ENCODE results near the gene CTSH. TPM values are rescaled to one million over a fixed set of nuclear protein-coding genes. Genes with fewer than 3 reads are reported as not detected.

The CTSH gene
- total RNA-seq, 4 donors from 2014 or later, result 65.5 to 101 (median 76.6) TPM

DNA sequence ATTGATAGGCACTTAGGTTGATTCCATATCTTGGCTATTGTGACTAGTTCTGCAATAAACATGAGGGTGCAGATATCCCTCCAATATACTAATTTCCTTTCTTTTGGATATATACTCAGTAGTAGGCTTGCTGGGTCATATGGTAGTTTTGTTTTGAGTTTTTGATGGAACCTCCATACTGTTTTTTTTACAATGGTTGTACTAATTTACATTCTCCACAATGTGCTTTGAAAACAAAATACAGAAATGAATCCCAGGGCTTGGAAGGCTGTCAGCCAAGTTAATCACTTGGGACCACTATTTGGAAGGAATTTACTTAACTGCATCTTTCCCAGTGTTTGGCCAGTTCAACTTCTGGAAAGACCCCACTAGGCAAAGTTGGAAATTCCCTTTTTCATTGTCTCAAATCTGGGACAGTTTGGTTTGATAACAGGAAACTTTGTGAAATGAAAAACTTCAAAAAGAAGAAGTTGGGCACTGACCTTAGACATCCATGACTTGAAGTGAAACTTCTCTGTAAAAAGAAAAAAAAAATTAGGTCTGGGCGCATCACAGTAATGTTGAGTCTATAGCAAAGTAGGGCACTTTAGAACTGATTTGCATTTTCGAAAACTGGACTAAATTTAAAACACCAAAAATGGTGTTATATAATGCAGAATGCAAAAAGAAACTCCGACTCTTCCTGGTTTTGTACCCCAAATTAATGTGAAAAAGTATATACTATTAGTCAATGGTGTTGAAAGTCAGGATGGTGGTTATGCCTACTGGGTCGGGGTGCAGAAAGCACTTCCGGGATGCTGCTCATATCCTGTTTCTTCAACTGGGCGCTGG lies 6.0 kb downstream of the CTSH start:
- Histone ChIP-seq H3K36me3 (peaks cover 0 to 18% of the 10 kb centered on the region in 2 donors), H3K27me3 (no peaks in the 10 kb centered on the region), H3K9me3 (no peaks in the 10 kb centered on the region), H3K4me1 (peaks cover 0 to 52% (median 6%) of the 10 kb centered on the region in 3 donors), H3K27ac (peak overlapping the region in 2 of 4 donors; percentile 40 to 42), H3K4me3 (no peak overlapping the region)
- no peak for TF ChIP-seq EP300 (IDR thresholded peaks at IDR 0.05)
- TF ChIP-seq POLR2AphosphoS5 (IDR thresholded peaks at IDR 0.05), result no peak
- no peak for TF ChIP-seq POLR2A (IDR thresholded peaks at IDR 0.05)
- TF ChIP-seq, protein P1, sequence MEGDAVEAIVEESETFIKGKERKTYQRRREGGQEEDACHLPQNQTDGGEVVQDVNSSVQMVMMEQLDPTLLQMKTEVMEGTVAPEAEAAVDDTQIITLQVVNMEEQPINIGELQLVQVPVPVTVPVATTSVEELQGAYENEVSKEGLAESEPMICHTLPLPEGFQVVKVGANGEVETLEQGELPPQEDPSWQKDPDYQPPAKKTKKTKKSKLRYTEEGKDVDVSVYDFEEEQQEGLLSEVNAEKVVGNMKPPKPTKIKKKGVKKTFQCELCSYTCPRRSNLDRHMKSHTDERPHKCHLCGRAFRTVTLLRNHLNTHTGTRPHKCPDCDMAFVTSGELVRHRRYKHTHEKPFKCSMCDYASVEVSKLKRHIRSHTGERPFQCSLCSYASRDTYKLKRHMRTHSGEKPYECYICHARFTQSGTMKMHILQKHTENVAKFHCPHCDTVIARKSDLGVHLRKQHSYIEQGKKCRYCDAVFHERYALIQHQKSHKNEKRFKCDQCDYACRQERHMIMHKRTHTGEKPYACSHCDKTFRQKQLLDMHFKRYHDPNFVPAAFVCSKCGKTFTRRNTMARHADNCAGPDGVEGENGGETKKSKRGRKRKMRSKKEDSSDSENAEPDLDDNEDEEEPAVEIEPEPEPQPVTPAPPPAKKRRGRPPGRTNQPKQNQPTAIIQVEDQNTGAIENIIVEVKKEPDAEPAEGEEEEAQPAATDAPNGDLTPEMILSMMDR (IDR thresholded peaks at IDR 0.05), result no peak
- WGBS, 2 donors (ENCODE audit: low coverage in 1 of 2), result 56 to 78% methylated on average over 6 of the region's 6 CpGs
- ATAC-seq, result no peak

GRCh38 chr15:78937132-78937739 lies 7.6 kb downstream of the CTSH start:
- peak overlapping the region in 3 of 4 donors; percentile 25 to 63 (median 53) for H3K27ac ChIP-seq

DNA sequence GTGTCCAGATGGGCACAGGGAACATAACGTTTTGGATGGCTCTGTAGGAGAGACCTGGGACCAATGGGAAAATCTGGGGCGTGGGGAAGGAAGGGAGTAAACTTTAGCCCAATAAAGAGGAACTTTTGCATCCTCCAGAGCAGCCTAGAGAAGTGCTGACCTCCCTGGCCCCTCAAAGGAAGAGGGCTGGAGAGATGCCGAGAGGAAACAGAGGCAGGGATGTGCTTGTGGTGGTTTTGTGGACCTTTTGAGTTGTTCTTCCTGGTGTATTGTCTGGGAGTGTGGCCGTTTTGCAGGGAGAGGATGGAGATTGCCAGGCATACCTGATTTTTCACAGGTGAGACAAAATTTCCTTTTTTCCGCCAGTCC lies 10.2 kb downstream of the CTSH start:
- no peaks in the 10 kb centered on the region for H3K9me3 ChIP-seq
- TF ChIP-seq EP300 (IDR thresholded peaks at IDR 0.05) (no peak), POLR2AphosphoS5 (IDR thresholded peaks at IDR 0.05) (no peak), POLR2A (IDR thresholded peaks at IDR 0.05) (no peak)
- TF ChIP-seq, protein P1 (IDR thresholded peaks at IDR 0.05), result no peak
- H3K27ac ChIP-seq, result peak overlapping the region in 2 of 4 donors; percentile 43 to 54
- no peak overlapping the region for H3K4me3 ChIP-seq
- H3K4me1 ChIP-seq, result peaks cover 0 to 65% (median 10%) of the 10 kb centered on the region in 3 donors
- no peak for ATAC-seq
- H3K36me3 ChIP-seq, result peaks cover 0 to 46% of the 10 kb centered on the region in 2 donors
- no peaks in the 10 kb centered on the region for H3K27me3 ChIP-seq
- 53 to 100% methylated on average over 3 of the region's 5 CpGs for WGBS, 2 donors (ENCODE audit: low coverage in 1 of 2)

More at GRCh38 chr15:78937132-78937739, 7.6 kb downstream of the CTSH start:
- TF ChIP-seq POLR2A (IDR thresholded peaks at IDR 0.05), result no peak
- TF ChIP-seq, protein P1 (IDR thresholded peaks at IDR 0.05), result no peak
- TF ChIP-seq POLR2AphosphoS5 (IDR thresholded peaks at IDR 0.05), result no peak
- TF ChIP-seq EP300 (IDR thresholded peaks at IDR 0.05), result no peak
- Histone ChIP-seq H3K4me1 (peaks cover 0 to 47% (median 10%) of the 10 kb centered on the region in 3 donors), H3K9me3 (no peaks in the 10 kb centered on the region), H3K27me3 (no peaks in the 10 kb centered on the region), H3K36me3 (peaks cover 0 to 29% of the 10 kb centered on the region in 2 donors), H3K4me3 (no peak overlapping the region)
- WGBS, 2 donors (ENCODE audit: low coverage in 1 of 2), result 42 to 100% methylated on average over 2 to 8 of the region's 14 CpGs
- peak; percentile 61 for ATAC-seq

DNA sequence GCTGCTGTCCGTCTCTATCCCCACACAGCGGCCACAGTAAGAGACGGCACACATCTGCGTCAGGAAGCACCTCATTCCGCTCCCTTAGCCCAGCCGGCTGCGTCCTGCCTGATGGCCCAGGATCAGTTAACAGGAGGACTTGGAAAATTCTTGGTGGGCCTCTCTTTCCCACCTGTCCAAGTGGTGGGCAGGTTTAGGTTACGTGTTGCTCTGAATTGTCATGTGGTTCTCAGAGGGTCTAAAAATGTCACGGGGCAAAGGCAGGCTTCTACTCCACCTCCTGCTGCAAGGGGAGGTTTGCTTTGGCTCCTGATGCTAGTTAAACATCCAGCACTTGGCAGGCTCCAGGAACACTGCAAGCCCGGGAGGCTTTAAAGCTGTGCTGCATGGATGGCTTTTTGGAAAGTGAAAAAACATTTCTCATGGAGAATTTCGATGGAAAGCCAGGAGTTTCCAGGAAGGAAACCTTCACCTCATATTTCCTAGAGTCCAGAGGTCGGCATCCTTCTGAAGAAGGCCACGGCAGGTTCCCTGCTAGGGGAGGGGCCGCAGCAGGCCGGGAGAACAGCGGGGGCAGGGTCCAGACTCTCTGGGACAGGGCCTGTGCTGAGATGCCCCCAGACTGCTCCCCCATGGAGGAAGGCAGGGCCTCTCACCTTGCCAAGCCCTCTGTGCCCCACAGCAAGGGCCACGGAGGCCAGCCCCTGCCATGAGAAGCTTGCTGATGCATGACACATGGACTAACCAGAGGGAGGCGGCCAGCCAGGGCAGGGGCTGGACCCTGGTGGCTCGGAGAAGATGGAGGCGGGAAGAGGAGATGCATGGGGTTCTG lies 10.8 kb downstream of the CTSH start:
- Histone ChIP-seq H3K4me1 (peaks cover 0 to 65% (median 10%) of the 10 kb centered on the region in 3 donors), H3K27ac (peak overlapping the region in 3 of 4 donors; percentile 43 to 54 (median 51)), H3K27me3 (no peaks in the 10 kb centered on the region), H3K9me3 (no peaks in the 10 kb centered on the region), H3K36me3 (peaks cover 0 to 52% of the 10 kb centered on the region in 2 donors), H3K4me3 (no peak overlapping the region)
- peak; percentile 25 for ATAC-seq
- no peak for TF ChIP-seq POLR2A (IDR thresholded peaks at IDR 0.05)
- no peak for TF ChIP-seq EP300 (IDR thresholded peaks at IDR 0.05)
- TF ChIP-seq, protein P1 (IDR thresholded peaks at IDR 0.05), result no peak
- TF ChIP-seq POLR2AphosphoS5 (IDR thresholded peaks at IDR 0.05), result peak; percentile 2
- 39 to 41% methylated on average over 3 to 5 of the region's 20 CpGs for WGBS, 2 donors (ENCODE audit: low coverage in 1 of 2)

Data from gastroesophageal sphincter (tissue), 4 donors.